Endothelial cell of umbilical vein (primary cell): ENCODE results near the gene ZNF474. TPM values are rescaled to one million over a fixed set of nuclear protein-coding genes. Genes with fewer than 3 reads are reported as not detected.

Experiments used
- BruUV-seq: library from RNA; stranded (reverse); fragments of 400-500 nt; replicated peaks from 2 replicates; lab custom pipeline; 2021; lab: Mats Ljungman, UMichigan
- CTCF ChIA-PET: fragments of 300-600, 350-600 bp; sonication (Branson Sonifier 250); formaldehyde crosslinking; loops from one replicate; lab custom pipeline; 2021; ENCODE audit warnings: antibody characterized with exemption, inconsistent platforms; lab: Charles Lee
- POLR2A ChIA-PET: fragments of 300-600, 350-600 bp; sonication (Branson Sonifier 250); formaldehyde crosslinking; loops from one replicate; lab custom pipeline; 2021; ENCODE audit warnings: antibody characterized with exemption, inconsistent platforms; lab: Charles Lee
- DNase-seq: peaks from one replicate; pipeline ENCODE4 v3.0.0-alpha.2; 2011; ENCODE audit warnings: low read depth, low spot score
- FAIRE-seq: peaks from 2 replicates; lab custom pipeline; 2011; peaks lifted over from hg19 to GRCh38; lab: Jason Lieb, UNC
- H2AFZ ChIP-seq: 2 replicates; pipeline ENCODE4 v1.6.0; 2012; ENCODE audit warnings: low read depth, low read length, control low read depth, inconsistent platforms
- H3K27ac ChIP-seq: 2 replicates; pipeline ENCODE4 v1.5.1; 2011; ENCODE audit warnings: low read depth, mild to moderate bottlenecking, control low read depth, low read length, moderate library complexity; ENCODE audit not compliant: insufficient read depth
- H3K27me3 ChIP-seq, 2 experiments: 2 replicates each; pipeline versions ENCODE4 v1.6.0 to v1.6.1; 2011; ENCODE audit warnings: low read length in 2 of 2, mixed read lengths in 1 of 2; ENCODE audit not compliant: control insufficient read depth in 2 of 2, insufficient read depth in 2 of 2
- H3K36me3 ChIP-seq, 2 experiments: 2 replicates in 1 of 2; 3 replicates in 1 of 2; pipeline ENCODE4 v1.5.1; 2011; ENCODE audit warnings: low read length in 2 of 2, mild to moderate bottlenecking in 1 of 2, moderate library complexity in 1 of 2; ENCODE audit not compliant: control insufficient read depth in 2 of 2, insufficient read depth in 2 of 2; ENCODE audit errors: extremely low read depth in 1 of 2
- H3K4me1 ChIP-seq: 3 replicates; pipeline ENCODE4 v1.5.1; 2011; ENCODE audit warnings: mild to moderate bottlenecking, low read length; ENCODE audit not compliant: control insufficient read depth, insufficient read depth; ENCODE audit errors: extremely low read depth
- H3K4me2 ChIP-seq: 2 replicates; pipeline ENCODE4 v1.6.1; 2011; ENCODE audit warnings: low read length, control low read depth, mixed read lengths; ENCODE audit not compliant: insufficient read depth
- H3K4me3 ChIP-seq, 3 experiments: fragments of 200-600 bp in 1 of 3; sonication (generic), shearing (Covaris generic) in 1 of 3; replicated peaks in 1 of 3; 2 replicates each; pipeline ENCODE4 v1.5.1; 2011 to 2016; ENCODE audit warnings: control low read depth in 3 of 3, low read length in 3 of 3, mild to moderate bottlenecking in 2 of 3, inconsistent platforms in 1 of 3, low read depth in 1 of 3, moderate library complexity in 1 of 3; ENCODE audit not compliant: insufficient read depth in 1 of 3
- H3K79me2 ChIP-seq: 2 replicates; pipeline ENCODE4 v1.6.0; 2012; ENCODE audit warnings: low read length, inconsistent platforms; ENCODE audit not compliant: control insufficient read depth, insufficient read depth
- H3K9ac ChIP-seq: replicated peaks from 2 replicates; pipeline ENCODE3; 2011; ENCODE audit warnings: low read length, control low read depth; ENCODE audit not compliant: insufficient read depth; ENCODE audit errors: extremely low read depth
- H3K9me1 ChIP-seq: replicated peaks from 3 replicates; pipeline ENCODE4 v1.6.0; 2011; ENCODE audit warnings: mild to moderate bottlenecking, low read length; ENCODE audit not compliant: control insufficient read depth, insufficient read depth; ENCODE audit errors: extremely low read depth
- H3K9me3 ChIP-seq: replicated peaks from 2 replicates; pipeline ENCODE4 v1.5.1; 2012; ENCODE audit warnings: low read length, inconsistent platforms; ENCODE audit not compliant: control insufficient read depth, insufficient read depth
- H4K20me1 ChIP-seq: replicated peaks from 2 replicates; pipeline ENCODE3; 2011; ENCODE audit warnings: mild to moderate bottlenecking, low read length; ENCODE audit not compliant: control insufficient read depth, insufficient read depth; ENCODE audit errors: extremely low read depth
- EZH2 ChIP-seq: IDR thresholded peaks from 2 replicates; pipeline ENCODE4 v1.6.1; 2012; ENCODE audit warnings: borderline replicate concordance, low read depth, mild to moderate bottlenecking, moderate library complexity, low read length, inconsistent platforms; ENCODE audit not compliant: severe bottlenecking
- FOS ChIP-seq: IDR thresholded peaks from 2 replicates; pipeline ENCODE4 v1.6.1; 2011; ENCODE audit warnings: mild to moderate bottlenecking, low read length, moderate library complexity, borderline replicate concordance; ENCODE audit not compliant: insufficient read depth
- GATA2 ChIP-seq: IDR thresholded peaks from 2 replicates; pipeline ENCODE4 v1.7.0; 2011; ENCODE audit warnings: low read depth, mild to moderate bottlenecking, moderate library complexity, mixed read lengths, low read length; ENCODE audit not compliant: insufficient read length, insufficient read depth
- JUN ChIP-seq: IDR thresholded peaks from 2 replicates; pipeline ENCODE4 v1.6.1; 2011; ENCODE audit warnings: borderline replicate concordance, low read depth; ENCODE audit not compliant: insufficient read length, insufficient read depth
- MYC ChIP-seq: IDR thresholded peaks from one replicate; pipeline ENCODE4 v1.6.1; 2011; ENCODE audit warnings: mild to moderate bottlenecking, low read depth, low read length
- POLR2A ChIP-seq: IDR thresholded peaks from 2 replicates; pipeline ENCODE4 v1.6.1; 2012; ENCODE audit warnings: low read depth, mild to moderate bottlenecking, control low read depth, low read length
- POLR2AphosphoS5 ChIP-seq: IDR thresholded peaks from 2 replicates; pipeline ENCODE4 v1.6.1; 2012; ENCODE audit warnings: low read depth, mild to moderate bottlenecking, control low read depth, low read length, moderate library complexity; ENCODE audit not compliant: insufficient read depth
- dilution Hi-C: fragments of 300-500 bp; cut with MboI; formaldehyde crosslinking; loops from one replicate; pipeline ENCODE4 v1.15.0; 2019; ENCODE audit warnings: low sequenced_read_pairs; ENCODE audit not compliant: extremely low pct_ligation_motif_present
- intact Hi-C: fragments of 100-400 bp; cut with micrococcal nuclease; formaldehyde crosslinking; loops from one replicate; pipeline ENCODE4 v1.10.0; 2022
- polyA plus RNA-seq, 4 experiments: library from polyadenylated mRNA; depleted of rRNA in 3 of 4; stranded (reverse) in 3 of 4; unstranded in 1 of 4; fragments of >200 nt; gene quantifications; 2 replicates each; pipeline versions ENCODE4 v1.2.1 to v1.2.3, GENCODE V29; 2011 to 2012; ENCODE audit warnings: missing spikeins in 1 of 4
- total RNA-seq: library from RNA; stranded (reverse); gene quantifications from 2 replicates; pipeline ENCODE4 v1.2.3, GENCODE V29; 2021
- TF ChIP-seq, protein P1 (sequence below): IDR thresholded peaks from 2 replicates; pipeline ENCODE4 v1.6.1; 2011; ENCODE audit not compliant: insufficient read depth, insufficient read length
- TF ChIP-seq, protein P2 (sequence below), 2 donors: IDR thresholded peaks; 1 replicate in 1 of 2; 2 replicates in 1 of 2; pipeline ENCODE4 v1.5.1; 2011; ENCODE audit warnings: low read length in 2 of 2, mild to moderate bottlenecking in 2 of 2, moderate library complexity in 2 of 2, control low read depth in 1 of 2, inconsistent platforms in 1 of 2, low read depth in 1 of 2; ENCODE audit not compliant: insufficient read depth in 1 of 2; ENCODE audit errors: extremely low read depth in 1 of 2

ZNF474 gene
- total and polyA plus RNA-seq, 2 donors (not counting 3 experiments of a cell fraction or from before 2014, with no cell fraction given): 0.03 TPM; not detected in 1

GRCh38 chr5:122145906-122146305, 16.6 kb downstream of the ZNF474 start:
- no TSS peak for BruUV-seq
- CTCF ChIA-PET: interaction anchor here (0.9 to 2.1 kb wide), 3 partner anchors 9 to 70 kb away, joined by 3 to 10 read pairs (median 3); no protein-coding TSS in a partner anchor
- Histone ChIP-seq H3K79me2 (no peaks in the 10 kb centered on the region), H3K4me2 (no peak overlapping the region), H3K9ac (no peak overlapping the region), H3K27me3 (no peaks in the 10 kb centered on the region), H3K4me3 (no peak overlapping the region), H3K9me3 (no peaks in the 10 kb centered on the region), H3K27ac (no peak overlapping the region), H3K4me1 (no peaks in the 10 kb centered on the region), H3K9me1 (no peaks in the 10 kb centered on the region), H4K20me1 (no peaks in the 10 kb centered on the region), H2AFZ (no peak overlapping the region), H3K36me3 (no peaks in the 10 kb centered on the region)
- POLR2A ChIA-PET: no interaction called here
- intact Hi-C loops (loop anchor here (2.0 kb wide), 1 partner anchor 17 kb away; the partner anchor contains the start of gene ZNF474), dilution Hi-C loops (no loop called here)
- no peak for TF ChIP-seq MYC
- no peak for TF ChIP-seq POLR2AphosphoS5
- no peak for TF ChIP-seq FOS
- TF ChIP-seq GATA2: no peak
- TF ChIP-seq, protein P1, sequence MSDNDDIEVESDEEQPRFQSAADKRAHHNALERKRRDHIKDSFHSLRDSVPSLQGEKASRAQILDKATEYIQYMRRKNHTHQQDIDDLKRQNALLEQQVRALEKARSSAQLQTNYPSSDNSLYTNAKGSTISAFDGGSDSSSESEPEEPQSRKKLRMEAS: no peak
- TF ChIP-seq JUN: no peak
- TF ChIP-seq, protein P2, sequence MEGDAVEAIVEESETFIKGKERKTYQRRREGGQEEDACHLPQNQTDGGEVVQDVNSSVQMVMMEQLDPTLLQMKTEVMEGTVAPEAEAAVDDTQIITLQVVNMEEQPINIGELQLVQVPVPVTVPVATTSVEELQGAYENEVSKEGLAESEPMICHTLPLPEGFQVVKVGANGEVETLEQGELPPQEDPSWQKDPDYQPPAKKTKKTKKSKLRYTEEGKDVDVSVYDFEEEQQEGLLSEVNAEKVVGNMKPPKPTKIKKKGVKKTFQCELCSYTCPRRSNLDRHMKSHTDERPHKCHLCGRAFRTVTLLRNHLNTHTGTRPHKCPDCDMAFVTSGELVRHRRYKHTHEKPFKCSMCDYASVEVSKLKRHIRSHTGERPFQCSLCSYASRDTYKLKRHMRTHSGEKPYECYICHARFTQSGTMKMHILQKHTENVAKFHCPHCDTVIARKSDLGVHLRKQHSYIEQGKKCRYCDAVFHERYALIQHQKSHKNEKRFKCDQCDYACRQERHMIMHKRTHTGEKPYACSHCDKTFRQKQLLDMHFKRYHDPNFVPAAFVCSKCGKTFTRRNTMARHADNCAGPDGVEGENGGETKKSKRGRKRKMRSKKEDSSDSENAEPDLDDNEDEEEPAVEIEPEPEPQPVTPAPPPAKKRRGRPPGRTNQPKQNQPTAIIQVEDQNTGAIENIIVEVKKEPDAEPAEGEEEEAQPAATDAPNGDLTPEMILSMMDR (IDR thresholded peaks at IDR 0.05; ENCODE audit: extremely low read depth in 1 of 2, insufficient read depth in 1 of 2, low read depth in 1 of 2, low read length in 2 of 2): no peak
- TF ChIP-seq EZH2: no peak
- TF ChIP-seq POLR2A: no peak
- no peak for FAIRE-seq
- DNase-seq: no peak
